GM21515 (cell line): ENCODE data around the gene SNX17.

Experiments
- ATAC-seq: cut with Tn5 transposase; IDR thresholded peaks from one replicate; pipeline ENCODE4 v1.9.1; 2021; ENCODE audit not compliant: unreplicated experiment

Gene SNX17

DNA sequence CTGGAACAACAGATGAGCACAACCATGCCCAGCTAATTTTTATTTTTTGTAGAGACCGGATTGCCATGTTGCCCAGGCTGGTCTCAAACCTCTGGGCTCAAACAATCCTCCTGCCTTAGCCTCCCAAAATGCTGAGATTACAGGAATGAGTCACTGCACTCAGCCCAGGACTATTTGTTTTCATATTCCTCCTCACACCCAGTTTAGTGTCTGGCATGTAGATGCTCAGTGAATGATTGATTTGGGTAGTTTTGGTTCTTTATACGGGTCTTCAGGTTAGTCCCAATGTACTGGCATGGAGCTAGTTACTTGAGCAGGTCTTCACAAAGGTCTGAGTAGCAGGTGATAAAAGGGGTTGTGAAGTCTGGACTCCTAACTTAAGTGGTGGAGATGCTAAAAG is 6.5 kb upstream of the SNX17 start:
- ATAC-seq = no peak

DNA sequence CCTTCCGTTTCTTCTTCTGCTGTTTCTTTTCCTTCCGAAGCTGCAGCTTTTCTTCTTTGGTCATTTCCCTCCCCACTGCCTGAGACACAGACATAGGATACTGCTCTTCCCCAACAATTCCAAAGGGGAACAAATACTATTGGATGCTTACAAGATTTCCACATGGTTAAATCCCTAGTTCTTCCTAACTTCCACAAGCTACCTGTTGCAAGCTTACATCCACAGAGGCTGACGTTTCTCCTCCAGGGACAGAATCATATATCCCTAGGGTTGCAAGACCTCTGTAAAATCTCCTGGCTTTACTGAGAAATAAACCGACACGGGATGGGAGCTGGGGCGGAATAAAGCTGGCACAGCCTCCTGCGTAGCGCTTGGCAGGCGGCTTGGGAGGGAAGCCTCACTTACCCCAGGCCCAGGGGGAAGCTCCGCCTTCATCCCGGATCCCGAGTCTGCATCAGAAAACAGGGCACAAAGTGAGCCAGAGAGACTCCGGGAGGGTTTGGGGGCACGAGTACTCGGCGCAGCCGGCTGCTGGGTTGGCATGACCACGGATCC is 868 bp upstream of the SNX17 start:
- ATAC-seq = no peak

DNA sequence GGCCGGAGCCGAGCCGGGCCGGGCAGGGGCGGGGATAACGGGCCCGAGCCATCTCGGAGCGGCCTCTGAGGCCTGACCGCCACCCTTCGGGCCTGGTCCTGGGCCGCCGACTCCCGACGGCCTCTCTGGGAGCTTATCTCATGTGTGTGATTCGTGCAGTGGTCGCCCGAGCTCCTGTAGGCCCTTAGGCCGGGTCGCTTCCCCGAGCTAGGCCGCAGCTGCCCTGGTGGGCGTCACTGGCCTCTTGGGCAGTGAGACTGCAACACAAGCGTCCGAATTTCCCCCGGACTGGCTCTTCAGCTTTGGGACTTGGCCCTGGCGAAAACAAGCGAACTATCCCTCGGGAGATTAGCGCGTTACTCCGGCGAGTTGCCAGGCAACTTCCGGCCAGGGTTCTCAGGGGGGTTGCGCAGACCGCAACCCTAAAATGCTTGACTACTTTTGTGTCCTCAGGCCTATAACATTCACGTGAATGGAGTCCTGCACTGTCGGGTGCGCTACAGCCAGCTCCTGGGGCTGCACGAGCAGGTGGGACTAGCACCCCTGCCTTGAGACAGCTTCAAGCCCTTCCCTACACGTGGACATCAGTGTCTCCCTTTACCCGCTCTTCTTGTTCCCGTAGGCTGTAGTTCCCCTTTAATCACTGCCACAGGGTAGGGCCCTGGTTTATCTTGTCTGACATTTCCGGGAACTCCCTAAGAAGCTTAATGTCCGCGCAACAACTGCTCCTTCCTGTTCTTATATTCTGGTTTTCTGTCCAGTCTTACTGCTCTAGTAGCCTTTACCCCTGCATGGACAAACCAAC is 602 bp downstream of the SNX17 start:
- ATAC-seq = peak; percentile 28

DNA sequence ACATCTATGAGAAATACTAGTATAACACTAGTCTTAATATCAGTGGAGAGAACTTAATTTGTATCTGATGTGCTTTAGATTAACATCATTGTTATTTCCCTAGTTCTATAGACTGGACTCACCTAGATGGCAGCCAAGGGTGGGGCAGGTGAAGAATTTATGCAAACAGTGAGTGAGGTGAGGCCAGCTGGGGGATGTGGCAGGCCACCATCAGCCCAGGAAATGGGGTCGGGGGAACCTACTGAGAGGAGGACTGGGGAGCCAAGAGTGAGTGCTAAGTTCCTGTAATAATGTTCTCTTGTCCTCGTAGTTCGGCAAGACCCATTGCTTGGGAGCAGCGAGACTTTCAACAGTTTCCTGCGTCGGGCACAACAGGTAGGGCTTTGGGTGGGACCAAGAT is 2.5 kb downstream of the SNX17 start:
- ATAC-seq = no peak

DNA sequence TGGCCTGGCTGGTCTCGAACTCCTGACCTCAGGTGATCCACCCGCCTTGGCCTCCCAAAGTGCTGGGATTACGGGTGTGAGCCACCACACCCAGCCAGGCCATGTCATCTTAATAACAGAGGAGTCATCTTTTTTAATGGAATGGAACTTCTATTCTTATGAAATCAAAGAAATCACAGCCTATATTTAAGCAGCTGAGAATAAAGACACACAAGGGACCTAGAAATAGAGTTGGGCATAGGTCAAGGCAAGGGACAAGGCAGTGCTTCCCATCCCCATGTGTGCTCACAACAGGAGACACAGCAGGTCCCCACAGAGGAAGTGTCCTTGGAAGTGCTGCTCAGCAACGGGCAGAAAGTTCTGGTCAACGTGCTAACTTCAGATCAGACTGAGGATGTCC is 3.2 kb downstream of the SNX17 start:
- no peak for ATAC-seq

DNA sequence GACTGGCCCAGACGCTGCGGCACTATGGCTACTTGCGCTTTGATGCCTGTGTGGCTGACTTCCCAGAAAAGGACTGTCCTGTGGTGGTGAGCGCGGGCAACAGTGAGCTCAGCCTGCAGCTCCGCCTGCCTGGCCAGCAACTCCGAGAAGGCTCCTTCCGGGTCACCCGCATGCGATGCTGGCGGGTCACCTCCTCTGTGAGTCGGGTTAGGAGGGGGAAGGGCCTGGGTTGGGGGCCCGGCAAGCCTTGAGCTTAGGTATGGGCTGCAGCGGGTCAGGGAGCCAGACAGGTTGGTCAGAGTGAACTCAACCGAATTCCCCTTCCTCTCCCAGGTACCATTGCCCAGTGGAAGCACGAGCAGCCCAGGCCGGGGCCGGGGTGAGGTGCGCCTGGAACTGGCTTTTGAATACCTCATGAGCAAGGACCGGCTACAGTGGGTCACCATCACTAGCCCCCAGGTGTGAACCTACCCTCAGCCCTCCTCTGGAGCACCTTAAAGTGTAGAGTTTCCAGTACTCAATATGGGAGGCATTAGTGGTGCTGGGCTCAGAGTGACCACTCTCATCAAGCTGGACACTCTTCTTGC is 5.2 kb downstream of the SNX17 start:
- ATAC-seq = no peak

DNA sequence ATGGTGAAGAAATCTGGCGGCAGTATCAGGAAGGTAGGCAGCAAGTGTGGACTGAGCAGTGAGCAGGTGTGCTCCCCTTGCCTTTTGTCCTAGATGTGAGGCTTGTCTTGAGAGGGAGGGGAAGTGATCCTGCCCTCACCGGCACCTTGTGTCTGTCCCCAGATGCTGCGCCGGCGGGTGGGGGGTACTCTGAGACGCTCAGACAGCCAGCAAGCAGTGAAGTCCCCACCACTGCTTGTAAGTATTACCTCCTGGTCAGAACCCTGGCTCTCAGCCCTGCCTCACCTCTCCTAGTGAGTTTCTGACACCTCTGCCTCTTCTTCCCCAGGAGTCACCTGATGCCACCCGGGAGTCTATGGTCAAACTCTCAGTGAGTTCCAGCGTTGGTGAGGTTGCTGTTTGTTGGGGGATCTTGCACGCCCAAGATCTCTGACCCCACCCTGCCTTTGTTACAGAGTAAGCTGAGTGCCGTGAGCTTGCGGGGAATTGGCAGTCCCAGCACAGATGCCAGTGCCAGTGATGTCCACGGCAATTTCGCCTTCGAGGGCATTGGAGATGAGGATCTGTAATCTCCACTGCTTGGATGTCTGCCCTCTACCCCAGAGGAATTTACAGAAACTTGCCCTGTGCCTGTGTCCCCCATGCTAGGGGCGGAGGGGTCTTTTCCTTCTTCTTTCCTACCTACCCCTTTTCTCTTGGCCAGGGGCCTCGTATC is 5.9 kb downstream of the SNX17 start:
- ATAC-seq = no peak

DNA sequence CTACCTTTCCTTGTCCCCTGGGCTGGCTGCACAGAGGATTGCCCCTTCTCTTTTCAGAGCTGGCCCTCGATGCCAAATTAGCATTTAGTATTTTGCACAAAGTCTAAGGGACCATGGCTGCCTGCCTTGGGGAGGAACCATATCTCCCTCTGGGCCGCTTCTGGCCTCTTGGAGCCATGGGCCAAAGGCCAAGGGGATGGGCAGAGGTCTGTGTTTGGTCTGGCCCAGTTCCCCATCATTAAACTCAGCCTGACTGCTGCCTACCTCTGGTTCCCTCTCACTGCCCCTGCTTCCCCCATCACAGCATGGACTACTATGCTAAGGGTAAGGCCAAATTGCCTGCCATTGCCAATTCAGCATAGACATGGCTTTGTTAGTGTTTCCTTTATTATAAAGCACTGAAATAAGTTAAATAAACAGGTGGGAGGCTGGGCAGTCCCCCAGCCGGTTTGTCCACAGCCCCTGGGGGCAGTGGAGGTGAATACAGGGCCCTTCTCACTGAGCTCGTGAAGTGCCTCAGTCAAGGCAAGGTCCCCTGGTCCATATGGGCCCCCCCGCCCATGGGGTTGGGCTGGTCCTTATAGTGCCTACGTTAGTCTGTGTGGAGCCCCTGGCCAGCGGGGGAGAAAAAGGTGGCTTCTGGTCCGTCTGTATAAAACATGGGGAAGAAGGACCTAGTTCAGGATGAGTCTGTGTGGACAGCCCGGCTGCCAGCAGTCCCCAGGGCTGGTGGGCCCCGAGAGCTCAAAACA is 6.6 kb downstream of the SNX17 start:
- no peak for ATAC-seq

DNA sequence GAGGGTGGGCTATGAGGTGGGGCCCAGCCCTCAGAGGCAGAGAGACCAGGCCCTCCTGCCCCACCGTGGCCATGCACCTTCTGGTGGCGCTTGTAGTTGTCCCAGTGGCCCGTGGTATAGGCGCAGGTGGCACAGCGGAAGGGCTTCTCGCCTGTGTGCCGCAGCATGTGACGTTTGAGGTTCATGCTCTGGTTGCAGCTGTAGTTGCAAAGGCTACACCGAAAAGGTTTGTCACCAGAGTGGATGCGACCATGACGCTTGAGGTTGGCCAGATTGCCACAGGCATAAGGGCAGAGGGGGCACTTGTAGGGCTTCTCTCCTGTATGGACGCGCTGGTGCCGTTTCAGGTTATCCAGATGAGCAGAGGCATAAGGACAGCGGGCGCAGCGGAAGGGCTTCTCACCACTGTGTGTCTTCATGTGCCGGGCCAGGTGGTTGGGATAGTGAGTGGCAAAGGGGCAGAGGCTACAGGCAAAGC is 7.2 kb downstream of the SNX17 start:
- no peak for ATAC-seq

DNA sequence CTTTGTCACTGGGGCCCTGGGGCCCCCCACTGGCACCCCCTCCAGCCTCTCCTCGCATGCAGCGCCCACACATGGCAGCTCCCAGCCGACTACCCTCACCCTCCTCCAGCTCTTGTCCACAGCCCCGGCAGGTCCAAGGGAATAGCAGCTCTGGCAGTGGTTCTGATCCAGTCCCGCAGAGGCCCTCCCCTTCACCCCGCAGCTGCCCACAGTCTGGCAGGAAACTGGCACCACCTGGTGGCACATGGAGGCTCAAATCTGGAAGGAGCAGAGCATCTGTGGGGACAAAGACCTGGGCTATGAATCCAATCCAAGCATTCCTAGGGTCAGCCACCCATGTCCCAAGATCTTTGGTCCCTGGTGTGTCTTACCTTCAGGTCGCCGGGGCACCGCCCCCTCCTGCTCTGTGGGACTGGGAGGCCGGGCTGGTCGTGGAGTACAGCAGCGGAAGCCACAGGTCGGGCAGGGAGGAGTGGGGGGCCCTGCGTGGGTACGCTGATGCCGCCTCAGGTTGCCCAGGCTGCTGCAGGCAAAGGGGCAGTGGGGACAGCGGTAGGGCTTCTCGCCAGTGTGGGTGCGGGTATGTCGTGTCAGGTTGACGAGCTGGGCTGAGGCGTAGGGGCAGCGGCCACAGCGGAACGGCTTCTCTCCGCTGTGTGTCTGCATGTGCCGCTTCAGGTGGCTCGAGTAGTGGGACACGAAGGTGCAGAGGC is 7.8 kb downstream of the SNX17 start:
- no peak for ATAC-seq

DNA sequence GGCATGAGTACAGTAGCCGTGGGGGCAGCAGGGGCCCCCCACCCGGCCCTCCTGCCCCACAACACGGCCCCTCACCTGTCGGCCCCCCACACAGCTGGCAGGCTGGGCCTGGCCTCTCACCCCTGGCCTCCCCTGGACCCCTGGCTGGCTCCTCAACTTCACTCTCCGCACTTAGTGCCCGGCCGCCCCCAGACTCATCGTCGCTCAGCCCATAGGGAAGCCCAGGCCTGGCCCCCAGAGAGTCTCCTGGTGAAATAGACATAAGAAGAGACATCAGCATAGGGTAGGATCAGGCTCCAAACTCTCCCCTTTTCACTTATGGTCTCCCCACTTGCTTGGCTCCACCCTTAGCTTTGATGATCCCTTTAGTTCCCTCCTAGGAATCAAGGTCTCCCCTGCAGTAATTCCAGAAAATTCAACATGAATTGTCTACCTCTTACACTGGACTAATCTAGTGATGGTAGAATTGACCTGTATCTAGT is 8.4 kb downstream of the SNX17 start:
- ATAC-seq = no peak

DNA sequence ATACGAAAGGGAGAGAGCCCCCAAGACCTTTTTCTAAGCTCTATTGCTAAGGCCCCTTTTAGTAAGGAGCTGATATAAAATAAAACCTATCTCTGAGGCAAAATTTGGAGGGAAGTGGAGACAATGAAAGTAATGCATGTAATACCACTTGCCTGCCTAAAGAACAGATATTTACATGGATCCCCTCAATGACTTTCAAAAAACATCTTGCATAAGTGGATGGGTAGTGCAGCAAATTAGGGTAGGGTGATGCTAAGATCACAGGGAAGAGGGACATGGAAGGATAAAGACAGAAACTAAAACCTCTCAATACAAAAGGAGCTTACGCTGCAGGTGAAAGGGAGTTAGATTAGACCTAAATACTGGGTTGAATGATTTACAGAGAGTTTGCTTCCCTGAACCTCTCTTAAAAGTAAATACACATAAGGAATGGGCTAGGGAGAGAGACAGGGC is 9.0 kb downstream of the SNX17 start:
- no peak for ATAC-seq

DNA sequence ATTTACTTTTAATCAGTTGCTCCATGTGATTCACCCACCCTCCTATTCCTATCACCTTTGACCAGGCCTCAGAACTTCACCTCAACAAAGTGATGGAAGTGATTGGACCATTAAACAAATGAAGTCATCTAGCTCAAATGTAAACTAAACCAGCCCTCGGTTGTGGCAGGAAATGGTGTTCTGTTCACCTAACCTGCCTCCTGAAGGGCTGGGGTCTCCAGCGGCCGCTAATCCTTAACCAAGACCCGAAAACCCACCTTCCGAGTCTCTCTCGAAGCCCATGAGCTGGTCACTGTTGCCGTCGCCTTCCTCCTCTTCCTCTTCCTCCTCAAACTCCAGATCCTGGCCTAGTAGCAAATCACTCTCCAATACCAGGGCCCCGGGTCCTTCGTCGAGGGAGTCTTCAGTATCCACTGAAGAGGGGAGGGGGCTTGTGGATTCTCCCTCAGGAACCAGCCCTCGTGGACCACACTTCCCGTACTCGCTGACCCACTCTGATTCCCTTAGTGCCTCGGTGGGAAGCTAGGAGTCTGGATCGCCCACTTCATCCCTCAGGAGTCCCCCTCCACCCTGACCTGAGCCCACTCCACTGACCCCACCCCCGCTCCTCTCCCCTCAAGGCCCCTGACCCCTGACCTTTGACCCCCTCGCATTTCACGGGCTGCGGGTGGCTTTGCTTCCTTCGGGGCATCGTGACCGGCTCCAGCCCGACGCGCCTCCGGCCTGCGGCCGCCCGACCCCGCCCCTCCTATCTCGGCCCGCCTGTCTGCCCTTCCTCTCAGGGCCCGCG is 9.6 kb downstream of the SNX17 start:
- peak; percentile 20 for ATAC-seq

DNA sequence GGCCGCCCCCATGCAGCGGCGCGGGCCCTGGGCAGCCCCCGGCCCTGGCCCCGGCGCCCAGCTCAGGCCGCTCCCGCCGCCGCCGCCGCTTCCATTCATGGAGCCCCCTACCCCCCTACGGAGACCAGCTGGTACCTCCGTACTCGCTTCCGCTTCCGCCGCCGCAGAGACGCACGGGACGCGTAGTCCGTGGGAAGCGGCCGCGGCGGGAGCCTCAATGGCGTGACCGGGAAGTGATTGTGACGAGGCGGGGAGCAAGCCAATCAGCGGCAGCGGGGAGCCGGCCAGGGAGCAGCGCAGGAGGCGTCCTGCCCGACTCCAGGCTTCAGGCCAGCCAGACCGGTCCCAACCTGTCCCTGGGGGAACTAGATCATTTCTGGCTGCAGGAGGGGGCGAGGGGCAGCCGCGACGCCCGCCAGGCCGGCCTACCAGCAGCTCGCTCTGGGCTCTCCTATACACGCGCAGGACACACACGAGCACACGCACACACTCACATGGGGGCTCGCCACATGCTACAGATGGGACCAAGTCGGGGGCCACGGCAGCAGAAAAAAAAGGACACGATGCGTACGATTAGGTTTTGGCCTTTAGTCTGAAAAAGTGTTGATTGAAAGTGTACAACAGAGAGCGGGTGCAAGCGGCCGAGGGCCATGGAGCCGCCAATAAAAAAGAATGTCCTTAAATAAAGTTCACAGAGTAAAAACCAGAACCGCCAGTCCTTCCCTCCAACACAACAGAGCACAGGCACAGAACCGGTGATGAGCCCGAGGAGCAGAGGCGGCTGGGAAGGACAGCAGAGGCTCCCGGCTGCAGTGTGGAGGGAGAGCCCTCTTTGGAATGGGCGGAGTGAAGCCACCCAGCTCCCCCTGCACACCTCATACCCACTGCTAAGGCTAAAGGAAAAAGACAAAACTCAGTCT is 10.5 kb downstream of the SNX17 start, which contains the start of gene ZNF513:
Gene ZNF513 (minus strand): TSS at position 109 of the 920 bp plus-strand sequence. CDS start 208 bp downstream, outside the sequence.
- peak; percentile 74 for ATAC-seq

DNA sequence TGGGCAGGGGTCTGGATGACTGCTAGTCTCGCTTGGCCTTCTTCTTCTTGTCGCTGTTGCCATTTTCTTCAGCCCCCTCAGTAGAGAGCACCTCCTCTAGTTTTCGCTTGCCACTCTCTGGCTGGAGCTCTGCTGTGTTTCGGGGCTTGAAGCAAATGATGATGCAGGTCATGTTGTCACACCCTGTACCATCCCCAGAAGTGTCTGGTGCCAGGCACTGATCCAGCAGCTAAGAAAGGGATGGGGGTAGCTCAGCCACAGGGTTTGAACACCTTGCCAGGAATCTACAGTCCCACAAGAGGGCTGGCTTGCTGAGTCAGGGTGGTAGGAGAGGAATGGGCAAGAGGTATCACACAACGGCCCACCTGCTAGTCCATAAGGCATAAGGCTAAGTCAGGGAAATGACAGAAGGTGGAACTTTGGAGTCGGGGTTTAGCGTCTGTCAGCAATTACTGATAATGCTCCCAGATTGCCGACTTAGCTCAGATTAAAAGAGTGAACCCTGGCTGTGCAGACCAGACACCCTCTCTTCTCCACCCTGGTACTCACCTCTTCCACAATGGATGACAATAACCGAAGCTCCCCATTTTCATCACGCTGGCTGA is 11.3 kb downstream of the SNX17 start:
- ATAC-seq = no peak

DNA sequence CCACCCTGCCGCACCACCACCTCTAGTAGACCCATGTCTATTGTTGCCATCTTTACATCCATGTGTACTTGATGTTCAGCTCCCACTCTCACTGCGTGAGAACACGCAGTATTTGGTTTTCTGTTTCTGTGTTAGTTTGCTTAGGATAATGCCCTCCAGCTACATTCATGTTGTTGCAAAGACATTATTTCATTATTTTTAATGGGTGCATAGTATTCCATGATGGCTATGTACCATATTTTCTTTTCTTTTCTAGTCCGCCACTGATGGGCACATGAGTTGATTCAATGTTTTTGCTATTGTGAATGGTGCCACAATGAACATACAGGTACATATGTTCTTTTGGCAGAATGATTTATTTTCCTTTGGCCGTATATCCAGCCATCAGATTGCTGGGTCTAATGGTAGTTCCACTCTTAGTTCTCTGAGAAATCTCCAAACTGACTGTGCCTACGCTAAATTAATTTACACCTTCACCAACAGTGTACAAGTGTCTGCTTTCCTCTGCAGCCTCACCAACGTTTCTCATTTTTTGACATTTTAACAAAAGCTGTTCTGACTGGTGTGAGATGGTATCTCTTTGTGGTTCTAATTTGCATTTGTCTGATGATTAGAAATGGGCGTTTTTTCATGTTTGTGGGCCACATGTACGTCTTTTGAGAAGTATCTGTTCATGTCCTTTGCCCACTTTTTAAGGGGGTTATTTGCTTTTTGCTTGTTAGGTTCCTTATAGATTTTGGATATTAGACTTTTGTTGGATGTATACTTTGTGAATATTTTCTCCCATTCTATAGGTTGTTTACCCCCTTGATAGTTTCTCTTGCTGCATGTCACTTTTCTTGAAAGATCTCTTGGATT is 20.6 kb downstream of the SNX17 start:
- no peak for ATAC-seq

DNA sequence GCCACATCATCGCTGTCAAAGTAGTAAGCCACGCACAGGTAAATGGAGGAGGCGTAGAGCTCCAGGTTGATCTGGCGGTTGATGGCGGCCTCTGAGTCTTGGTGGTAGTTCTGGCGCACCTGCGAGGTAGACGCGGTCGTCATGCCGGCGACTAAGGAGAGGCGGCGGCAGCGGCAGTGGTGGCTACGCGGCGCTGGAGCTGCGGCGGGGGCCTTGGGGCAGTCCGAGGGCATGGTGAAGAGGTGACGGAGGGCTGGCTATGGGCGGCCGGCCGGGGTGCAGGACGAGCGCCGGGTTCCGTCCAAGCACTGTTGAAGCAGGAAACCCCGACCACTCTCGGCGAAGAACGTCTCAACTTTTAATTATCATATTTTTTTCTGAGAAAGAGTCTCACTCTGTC is 22.8 kb downstream of the SNX17 start:
- ATAC-seq = no peak
